ENCODE measurements around the gene TRIM72. TPM values are rescaled to one million over a fixed set of nuclear protein-coding genes. Genes with fewer than 3 reads are reported as not detected.

The TRIM72 gene
- polyA plus RNA-seq, 1 experiment: not detected

DNA sequence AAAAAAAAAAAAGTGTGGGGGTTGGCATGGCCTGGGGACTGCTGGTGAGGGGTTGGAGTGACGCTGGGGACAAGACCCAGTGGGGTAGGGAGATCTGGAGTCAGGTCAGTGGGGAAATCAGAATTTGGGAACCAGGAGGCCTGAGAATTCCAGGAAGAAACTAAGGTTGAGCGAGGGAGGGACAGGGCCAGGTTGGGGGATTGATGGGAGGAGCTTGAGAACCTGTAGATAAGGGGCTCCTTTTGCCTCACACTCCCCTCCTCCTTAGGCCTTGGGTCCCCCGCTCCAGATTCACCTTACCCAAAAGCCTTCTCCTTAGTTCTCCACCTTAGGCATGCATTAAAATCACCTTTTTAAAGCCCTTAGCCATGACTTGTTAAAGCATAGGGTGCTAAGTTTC lies 11.3 kb downstream of the TRIM72 start:
- POLR2A ChIA-PET: no interaction called here
- CTCF ChIA-PET: interaction anchor here (0.7 kb wide), 1 partner anchor 100 kb away, joined by 3 read pairs; no protein-coding TSS in a partner anchor

DNA sequence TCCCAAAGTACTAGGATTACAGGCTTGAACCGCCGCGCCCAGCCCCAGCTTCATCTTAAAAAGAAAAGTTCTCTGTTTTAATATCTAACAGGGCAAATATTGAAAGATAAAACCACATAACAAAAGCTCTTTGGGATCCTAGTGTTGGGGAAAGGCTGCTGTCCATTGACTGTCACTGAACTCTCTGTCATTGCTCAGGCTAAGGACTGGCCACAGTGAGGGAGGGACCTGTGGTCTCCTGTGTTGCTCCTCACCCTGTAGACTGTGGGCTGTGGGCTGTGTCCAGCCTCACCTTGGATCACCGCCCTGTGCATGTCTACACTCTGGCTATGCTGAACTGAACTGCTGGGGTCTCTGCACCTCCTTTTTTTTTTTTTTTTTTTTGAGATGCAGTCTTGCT lies 14.3 kb downstream of the TRIM72 start:
- CTCF ChIA-PET: interaction anchor here (1.2 kb wide), 1 partner anchor 27 kb away, joined by 3 read pairs; no protein-coding TSS in a partner anchor
- no peaks in the 10 kb centered on the region; the same call in 1 of the 2 replicates for H3K27me3 ChIP-seq (ENCODE audit: control insufficient read depth, insufficient read depth, low read length)
- H3K36me3 ChIP-seq (ENCODE audit: control insufficient read depth, insufficient read depth, low read length): no peaks in the 10 kb centered on the region
- H3K4me3 ChIP-seq (ENCODE audit: low read depth, low read length): no peak overlapping the region
- POLR2A ChIA-PET: no interaction called here
- no peak for DNase-seq (ENCODE audit: low read depth)
- TF ChIP-seq, protein P1, sequence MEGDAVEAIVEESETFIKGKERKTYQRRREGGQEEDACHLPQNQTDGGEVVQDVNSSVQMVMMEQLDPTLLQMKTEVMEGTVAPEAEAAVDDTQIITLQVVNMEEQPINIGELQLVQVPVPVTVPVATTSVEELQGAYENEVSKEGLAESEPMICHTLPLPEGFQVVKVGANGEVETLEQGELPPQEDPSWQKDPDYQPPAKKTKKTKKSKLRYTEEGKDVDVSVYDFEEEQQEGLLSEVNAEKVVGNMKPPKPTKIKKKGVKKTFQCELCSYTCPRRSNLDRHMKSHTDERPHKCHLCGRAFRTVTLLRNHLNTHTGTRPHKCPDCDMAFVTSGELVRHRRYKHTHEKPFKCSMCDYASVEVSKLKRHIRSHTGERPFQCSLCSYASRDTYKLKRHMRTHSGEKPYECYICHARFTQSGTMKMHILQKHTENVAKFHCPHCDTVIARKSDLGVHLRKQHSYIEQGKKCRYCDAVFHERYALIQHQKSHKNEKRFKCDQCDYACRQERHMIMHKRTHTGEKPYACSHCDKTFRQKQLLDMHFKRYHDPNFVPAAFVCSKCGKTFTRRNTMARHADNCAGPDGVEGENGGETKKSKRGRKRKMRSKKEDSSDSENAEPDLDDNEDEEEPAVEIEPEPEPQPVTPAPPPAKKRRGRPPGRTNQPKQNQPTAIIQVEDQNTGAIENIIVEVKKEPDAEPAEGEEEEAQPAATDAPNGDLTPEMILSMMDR (IDR thresholded peaks at IDR 0.05; ENCODE audit: insufficient read depth, low read depth, low read length): no peak

More for the DNA sequence above, 11.3 kb downstream of the TRIM72 start:
- TF ChIP-seq, protein P1 (IDR thresholded peaks at IDR 0.05; ENCODE audit: insufficient read depth, low read depth, low read length): no peak
- no peak for DNase-seq (ENCODE audit: low read depth)
- H3K27me3 ChIP-seq (ENCODE audit: control insufficient read depth, insufficient read depth, low read length): no peaks in the 10 kb centered on the region; the same call in none of the 2 replicates
- H3K4me3 ChIP-seq (ENCODE audit: low read depth, low read length): no peak overlapping the region
- H3K36me3 ChIP-seq (ENCODE audit: control insufficient read depth, insufficient read depth, low read length): no peaks in the 10 kb centered on the region

GRCh38 chr16:31229501-31229900 lies 15.6 kb downstream of the TRIM72 start:
- Histone ChIP-seq H3K27me3 (ENCODE audit: control insufficient read depth, insufficient read depth, low read length) (no peaks in the 10 kb centered on the region; the same call in 1 of the 2 replicates), H3K4me3 (ENCODE audit: low read depth, low read length) (no peak overlapping the region), H3K36me3 (ENCODE audit: control insufficient read depth, insufficient read depth, low read length) (no peaks in the 10 kb centered on the region)
- ChIA-PET CTCF (no interaction called here), POLR2A (no interaction called here)
- no peak for DNase-seq (ENCODE audit: low read depth)
- TF ChIP-seq, protein P1 (IDR thresholded peaks at IDR 0.05; ENCODE audit: insufficient read depth, low read depth, low read length): no peak

DNA sequence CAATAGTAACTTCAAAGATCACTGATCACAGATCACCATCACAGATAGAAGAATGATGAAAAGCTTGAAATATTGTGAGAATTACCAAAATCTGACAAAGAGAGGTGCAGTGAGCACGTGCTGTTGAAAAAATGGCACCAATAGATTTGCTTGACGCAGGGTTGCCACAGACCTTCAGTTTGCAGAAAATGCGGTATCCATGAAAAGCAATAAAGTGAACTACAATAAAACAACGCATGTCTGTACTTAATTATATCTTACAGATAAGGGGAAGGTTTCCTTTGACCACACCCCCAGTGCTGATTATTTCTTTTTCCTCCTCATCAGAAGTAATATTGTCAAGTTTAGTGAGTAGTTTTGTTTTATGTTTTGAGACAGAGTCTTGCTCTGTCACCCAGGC lies 24.1 kb downstream of the TRIM72 start:
- TF ChIP-seq, protein P1 (IDR thresholded peaks at IDR 0.05; ENCODE audit: insufficient read depth, low read depth, low read length): no peak
- Histone ChIP-seq H3K27me3 (ENCODE audit: control insufficient read depth, insufficient read depth, low read length) (no peaks in the 10 kb centered on the region; the same call in 1 of the 2 replicates), H3K4me3 (ENCODE audit: low read depth, low read length) (no peak overlapping the region), H3K36me3 (ENCODE audit: control insufficient read depth, insufficient read depth, low read length) (no peaks in the 10 kb centered on the region)
- CTCF ChIA-PET: no interaction called here
- POLR2A ChIA-PET: no interaction called here
- DNase-seq (ENCODE audit: low read depth): no peak

GRCh38 chr16:31242206-31242605 lies 28.3 kb downstream of the TRIM72 start:
- DNase-seq (ENCODE audit: low read depth): no peak
- TF ChIP-seq, protein P1 (IDR thresholded peaks at IDR 0.05; ENCODE audit: insufficient read depth, low read depth, low read length): no peak
- H3K4me3 ChIP-seq (ENCODE audit: low read depth, low read length): no peak overlapping the region
- CTCF ChIA-PET: no interaction called here
- POLR2A ChIA-PET: no interaction called here
- no peaks in the 10 kb centered on the region for H3K36me3 ChIP-seq (ENCODE audit: control insufficient read depth, insufficient read depth, low read length)
- H3K27me3 ChIP-seq (ENCODE audit: control insufficient read depth, insufficient read depth, low read length): no peaks in the 10 kb centered on the region; the same call in 1 of the 2 replicates

All from BJ (cell line).